IMR-90 (cell line): ENCODE measurements around the gene CLC. TPM values are rescaled to one million over a fixed set of nuclear protein-coding genes. Genes with fewer than 3 reads are reported as not detected.

Experiments
- ATAC-seq: fragments of 200-7000 bp; cut with Tn5 transposase; 2 replicates; pipeline ENCODE4 v1.9.1; 2020; ENCODE audit warnings: low read depth, mild to moderate bottlenecking, moderate library complexity
- BruUV-seq: library from RNA; stranded (reverse); fragments of 400-500 nt; replicated peaks from 2 replicates; lab custom pipeline; 2021; lab: Mats Ljungman, UMichigan
- CTCF ChIA-PET: fragments of 300-600 bp; formaldehyde crosslinking; extraction: SDS; loops from one replicate; lab custom pipeline; 2021; ENCODE audit warnings: antibody characterized with exemption; lab: Yijun Ruan, JAX
- POLR2A ChIA-PET: fragments of 300-600 bp; sonication (Branson Sonifier 250); formaldehyde crosslinking; loops from one replicate; lab custom pipeline; 2022; ENCODE audit warnings: antibody characterized with exemption; ENCODE audit not compliant: unreplicated experiment; lab: Charles Lee
- DNase-seq: peaks from one replicate; pipeline ENCODE4 v3.0.0; 2013
- H2AFZ ChIP-seq: replicated peaks from 2 replicates; pipeline ENCODE3; 2013; ENCODE audit warnings: low read length, mild to moderate bottlenecking; ENCODE audit not compliant: poor library complexity
- H2AK5ac ChIP-seq: 2 replicates; pipeline ENCODE4 v1.6.1; 2013; ENCODE audit warnings: low read depth, low read length, inconsistent platforms
- H2AK9ac ChIP-seq: replicated peaks from 2 replicates; pipeline ENCODE3; 2013; ENCODE audit warnings: mild to moderate bottlenecking, low read depth, low read length, moderate library complexity; ENCODE audit not compliant: poor library complexity
- H2BK120ac ChIP-seq: 2 replicates; pipeline ENCODE4 v1.6.1; 2013; ENCODE audit warnings: low read depth, low read length, inconsistent platforms
- H2BK15ac ChIP-seq: 3 replicates; pipeline ENCODE4 v1.6.1; 2013; ENCODE audit warnings: low read depth, low read length, inconsistent platforms
- H2BK20ac ChIP-seq: 2 replicates; pipeline ENCODE4 v1.6.1; 2013; ENCODE audit warnings: low read depth, mild to moderate bottlenecking, inconsistent platforms, low read length, moderate library complexity
- H2BK5ac ChIP-seq: 2 replicates; pipeline ENCODE4 v1.6.1; 2013; ENCODE audit warnings: mild to moderate bottlenecking, low read depth, low read length, inconsistent platforms; ENCODE audit not compliant: poor library complexity, severe bottlenecking
- H3K14ac ChIP-seq: replicated peaks from 2 replicates; pipeline ENCODE4 v1.6.1; 2013; ENCODE audit warnings: low read depth, low read length, inconsistent platforms
- H3K18ac ChIP-seq: 2 replicates; pipeline ENCODE4 v1.6.1; 2013; ENCODE audit warnings: low read depth, low read length, control low read depth
- H3K23ac ChIP-seq: 2 replicates; pipeline ENCODE4 v1.6.1; 2013; ENCODE audit warnings: low read depth, low read length, inconsistent platforms
- H3K27ac ChIP-seq: 2 replicates; pipeline ENCODE4 v1.5.1; 2013; ENCODE audit warnings: mild to moderate bottlenecking, control low read depth, low read length; ENCODE audit not compliant: insufficient read depth
- H3K27me3 ChIP-seq: 2 replicates; pipeline ENCODE4 v1.6.1; 2013; ENCODE audit warnings: low read length; ENCODE audit not compliant: control insufficient read depth, insufficient read depth
- H3K36me3 ChIP-seq: 2 replicates; pipeline ENCODE4 v1.6.1; 2013; ENCODE audit warnings: low read length, mixed read lengths; ENCODE audit not compliant: control insufficient read depth, insufficient read depth
- H3K4ac ChIP-seq: 2 replicates; pipeline ENCODE4 v1.6.1; 2013; ENCODE audit warnings: low read depth, low read length, inconsistent platforms
- H3K4me1 ChIP-seq: 2 replicates; pipeline ENCODE4 v1.6.1; 2013; ENCODE audit warnings: low read length, mixed read lengths; ENCODE audit not compliant: control insufficient read depth, insufficient read depth
- H3K4me2 ChIP-seq: 2 replicates; pipeline ENCODE4 v1.6.1; 2013; ENCODE audit warnings: low read depth, mild to moderate bottlenecking, control low read depth, low read length, moderate library complexity
- H3K4me3 ChIP-seq: 2 replicates; pipeline ENCODE4 v1.5.1; 2013; ENCODE audit warnings: low read depth, mild to moderate bottlenecking, control low read depth, low read length, moderate library complexity; ENCODE audit not compliant: insufficient read depth
- H3K56ac ChIP-seq: 2 replicates; pipeline ENCODE4 v1.6.1; 2013; ENCODE audit warnings: low read length, inconsistent platforms; ENCODE audit not compliant: insufficient read depth; ENCODE audit errors: extremely low read depth
- H3K79me1 ChIP-seq, 2 experiments: 2 replicates each; pipeline ENCODE4 v1.6.1; 2013; ENCODE audit warnings: low read length in 2 of 2, inconsistent platforms in 1 of 2, low read depth in 1 of 2
- H3K9ac ChIP-seq: 2 replicates; pipeline ENCODE4 v1.6.1; 2013; ENCODE audit warnings: low read depth, low read length, control low read depth
- H3K9me1 ChIP-seq: 2 replicates; pipeline ENCODE4 v1.6.1; 2013; ENCODE audit warnings: low read length, inconsistent platforms; ENCODE audit not compliant: insufficient read depth
- H3K9me3 ChIP-seq: 2 replicates; pipeline ENCODE4 v1.6.1; 2013; ENCODE audit warnings: low read length; ENCODE audit not compliant: control insufficient read depth, insufficient read depth
- H4K20me1 ChIP-seq: 2 replicates; pipeline ENCODE4 v1.6.1; 2013; ENCODE audit warnings: low read length, inconsistent platforms; ENCODE audit not compliant: insufficient read depth
- H4K5ac ChIP-seq: 2 replicates; pipeline ENCODE4 v1.6.1; 2013; ENCODE audit warnings: mild to moderate bottlenecking, low read depth, low read length, control low read depth
- H4K8ac ChIP-seq, 2 experiments: 2 replicates each; pipeline ENCODE4 v1.6.1; 2013; ENCODE audit warnings: low read depth in 2 of 2, low read length in 2 of 2, control low read depth in 1 of 2, inconsistent platforms in 1 of 2
- H4K91ac ChIP-seq: 2 replicates; pipeline ENCODE4 v1.6.1; 2013; ENCODE audit warnings: low read depth, low read length, inconsistent platforms; ENCODE audit not compliant: insufficient read depth
- WGBS, 2 experiments: methylation state at CpG; one replicate each; pipeline versions ENCODE4 v1.1.5 to v1.1.7; 2013; ENCODE audit warnings: missing lambda C conversion rate in 2 of 2; ENCODE audit not compliant: insufficient read length in 1 of 2; ENCODE audit errors: extremely low coverage in 2 of 2; 5-methylcytosine and 5-hydroxymethylcytosine counted together
- dilution Hi-C: fragments of 300-500 bp; cut with HindIII; formaldehyde crosslinking; loops from one replicate; pipeline ENCODE4 v1.14.3; 2018; ENCODE audit warnings: low sequenced_read_pairs; ENCODE audit not compliant: unreplicated experiment
- in situ Hi-C: fragments of 300-500 bp; cut with MboI; formaldehyde crosslinking; loops from 3 replicates; pipeline ENCODE4 v1.14.3; 2019; ENCODE audit warnings: low sequenced_read_pairs, inconsistent platforms, mixed read lengths
- intact Hi-C: fragments of 100-400 bp; cut with micrococcal nuclease; formaldehyde crosslinking; loops from 2 replicates; pipeline ENCODE4 v1.10.0; 2022
- polyA plus RNA-seq, 3 experiments: library from polyadenylated mRNA; depleted of rRNA; stranded (reverse); fragments of >200 nt; gene quantifications; 2 replicates each; pipeline ENCODE4 v1.2.3, GENCODE V29; 2012; ENCODE audit warnings: low replicate concordance in 1 of 3
- total RNA-seq: library from RNA; depleted of rRNA; stranded (reverse); fragments of >200 nt; gene quantifications from 2 replicates; pipeline ENCODE4 v1.2.3, GENCODE V29; 2012
- TF ChIP-seq, protein P1 (sequence below): fragments of 150-350 bp; IDR thresholded peaks from 2 replicates; pipeline ENCODE4 v1.6.1; 2016; ENCODE audit warnings: low read depth, mild to moderate bottlenecking, low read length, moderate library complexity, borderline replicate concordance

Gene CLC
- total and polyA plus RNA-seq, 2 of the 4 experiments (the other 2 are of a cell fraction) = not detected

DNA sequence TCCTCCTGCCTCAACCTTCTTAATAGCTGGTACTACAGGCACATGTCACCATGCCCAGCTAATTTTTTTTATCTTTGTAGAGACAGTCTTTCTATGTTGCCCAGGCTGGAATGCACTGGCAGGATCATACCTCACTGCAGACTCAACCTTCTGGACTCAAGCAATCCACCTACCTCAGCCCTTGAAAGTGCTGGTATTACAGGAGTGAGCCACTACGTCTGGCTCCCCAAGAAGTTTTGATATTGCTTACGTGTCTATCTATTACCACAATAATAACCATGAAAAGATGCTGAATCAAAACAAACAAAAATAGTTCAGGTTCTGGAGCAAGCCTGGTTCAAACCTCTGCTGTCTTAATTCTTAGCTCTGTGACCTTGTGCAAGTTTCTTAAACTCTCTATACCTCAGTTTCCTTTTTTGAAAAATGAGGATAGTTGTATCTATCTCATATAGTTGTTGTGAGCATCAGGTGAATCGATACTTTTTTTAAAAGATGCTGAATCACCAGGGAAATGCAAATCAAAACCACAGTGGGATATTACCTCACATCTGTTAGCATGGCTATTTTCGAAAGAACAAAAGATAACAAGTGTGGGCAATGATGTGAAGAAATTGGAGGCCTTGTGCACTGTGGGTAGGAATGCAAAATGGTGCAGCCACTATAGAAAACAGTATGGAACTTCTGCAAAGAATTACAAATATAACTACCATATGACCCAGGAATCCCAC, 21.8 kb upstream of the CLC start:
- TF ChIP-seq, protein P1, sequence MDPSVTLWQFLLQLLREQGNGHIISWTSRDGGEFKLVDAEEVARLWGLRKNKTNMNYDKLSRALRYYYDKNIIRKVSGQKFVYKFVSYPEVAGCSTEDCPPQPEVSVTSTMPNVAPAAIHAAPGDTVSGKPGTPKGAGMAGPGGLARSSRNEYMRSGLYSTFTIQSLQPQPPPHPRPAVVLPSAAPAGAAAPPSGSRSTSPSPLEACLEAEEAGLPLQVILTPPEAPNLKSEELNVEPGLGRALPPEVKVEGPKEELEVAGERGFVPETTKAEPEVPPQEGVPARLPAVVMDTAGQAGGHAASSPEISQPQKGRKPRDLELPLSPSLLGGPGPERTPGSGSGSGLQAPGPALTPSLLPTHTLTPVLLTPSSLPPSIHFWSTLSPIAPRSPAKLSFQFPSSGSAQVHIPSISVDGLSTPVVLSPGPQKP = no peak
- Histone ChIP-seq H3K36me3 (no peaks in the 10 kb centered on the region), H3K27me3 (peaks cover 1% of the 10 kb centered on the region), H2BK5ac (no peak overlapping the region), H3K4me2 (no peak overlapping the region), H3K18ac (no peak overlapping the region), H4K5ac (no peak overlapping the region), H2AK5ac (no peak overlapping the region), H3K27ac (no peak overlapping the region), H3K79me1 (no peaks in the 10 kb centered on the region), H2AFZ (no peak overlapping the region), H4K91ac (no peak overlapping the region), H3K9ac (no peak overlapping the region), H3K14ac (no peak overlapping the region), H2AK9ac (no peak overlapping the region), H3K4me3 (no peak overlapping the region), H2BK120ac (no peak overlapping the region), H4K20me1 (no peaks in the 10 kb centered on the region), H3K9me1 (no peaks in the 10 kb centered on the region), H4K8ac (no peak overlapping the region), H3K4ac (no peak overlapping the region), H3K9me3 (no peaks in the 10 kb centered on the region), H3K23ac (no peak overlapping the region), H2BK20ac (no peak overlapping the region), H3K56ac (no peak overlapping the region), H3K4me1 (no peaks in the 10 kb centered on the region), H2BK15ac (no peak overlapping the region)
- in situ Hi-C loops (no loop called here), dilution Hi-C loops (no loop called here), intact Hi-C loops (no loop called here)
- ATAC-seq (no peak), DNase-seq (no peak)
- WGBS, 2 experiments = 20% methylated on average over 1 of the region's 4 CpGs; no CpG with 5 or more reads in 1 of the 2 experiments
- no TSS peak for BruUV-seq
- ChIA-PET POLR2A (no interaction called here), CTCF (no interaction called here)
